Upper lobe of left lung (tissue), 4 donors: Measurements from ENCODE around the gene SOX8.

Source experiments
- EP300 ChIP-seq, 4 donors: sonication (generic); formaldehyde crosslinking; IDR thresholded peaks; one replicate each; pipeline ENCODE4 v1.5.1; 2017; ENCODE audit warnings: antibody characterized with exemption in 4 of 4, control low read depth in 2 of 4
- POLR2AphosphoS5 ChIP-seq, 2 donors: sonication (generic); formaldehyde crosslinking; IDR thresholded peaks; one replicate each; pipeline ENCODE4 v1.5.1; 2017; ENCODE audit warnings: antibody characterized with exemption in 2 of 2
- TF ChIP-seq, protein P1 (sequence below), 6 experiments: fragments of 450-650 bp in 4 of 6; fragments of 200-600 bp in 2 of 6; sonication (generic) in 2 of 6; IDR thresholded peaks; one replicate each; pipeline ENCODE4 v1.5.1; 2016 to 2019; ENCODE audit warnings: antibody characterized with exemption in 6 of 6

DNA sequence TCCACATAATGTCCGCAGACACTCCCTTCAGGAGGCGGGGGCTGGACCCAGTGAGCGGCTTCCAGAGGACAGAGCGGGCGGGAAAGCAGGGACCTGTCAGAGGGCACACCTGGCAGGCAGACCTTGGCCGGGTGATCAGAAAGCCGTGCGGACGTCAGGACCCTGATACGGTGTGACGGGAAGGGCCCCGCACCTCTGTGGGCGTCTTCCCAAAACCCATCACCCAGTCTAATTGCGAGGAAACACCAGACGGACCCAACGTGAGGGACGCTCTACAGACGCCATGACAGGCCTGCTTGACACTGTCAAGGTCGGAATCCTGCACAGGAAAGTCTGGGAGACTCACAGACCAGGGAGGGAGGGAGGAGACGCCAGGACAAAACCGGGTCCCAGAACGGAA is 19.2 kb upstream of the SOX8 start:
- TF ChIP-seq POLR2AphosphoS5 (IDR thresholded peaks at IDR 0.05) (no peak), EP300 (IDR thresholded peaks at IDR 0.05) (no peak)
- TF ChIP-seq, protein P1, sequence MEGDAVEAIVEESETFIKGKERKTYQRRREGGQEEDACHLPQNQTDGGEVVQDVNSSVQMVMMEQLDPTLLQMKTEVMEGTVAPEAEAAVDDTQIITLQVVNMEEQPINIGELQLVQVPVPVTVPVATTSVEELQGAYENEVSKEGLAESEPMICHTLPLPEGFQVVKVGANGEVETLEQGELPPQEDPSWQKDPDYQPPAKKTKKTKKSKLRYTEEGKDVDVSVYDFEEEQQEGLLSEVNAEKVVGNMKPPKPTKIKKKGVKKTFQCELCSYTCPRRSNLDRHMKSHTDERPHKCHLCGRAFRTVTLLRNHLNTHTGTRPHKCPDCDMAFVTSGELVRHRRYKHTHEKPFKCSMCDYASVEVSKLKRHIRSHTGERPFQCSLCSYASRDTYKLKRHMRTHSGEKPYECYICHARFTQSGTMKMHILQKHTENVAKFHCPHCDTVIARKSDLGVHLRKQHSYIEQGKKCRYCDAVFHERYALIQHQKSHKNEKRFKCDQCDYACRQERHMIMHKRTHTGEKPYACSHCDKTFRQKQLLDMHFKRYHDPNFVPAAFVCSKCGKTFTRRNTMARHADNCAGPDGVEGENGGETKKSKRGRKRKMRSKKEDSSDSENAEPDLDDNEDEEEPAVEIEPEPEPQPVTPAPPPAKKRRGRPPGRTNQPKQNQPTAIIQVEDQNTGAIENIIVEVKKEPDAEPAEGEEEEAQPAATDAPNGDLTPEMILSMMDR (IDR thresholded peaks at IDR 0.05), result no peak
